Smooth muscle cell (in vitro differentiated cells): Measurements from ENCODE around the gene SCUBE3. TPM values are rescaled to one million over a fixed set of nuclear protein-coding genes. Genes with fewer than 3 reads are reported as not detected.
A peak's percentile ranks its signal among the peaks of the same experiment; 100 is the strongest.

ENCODE experiments used
- DNase-seq: peaks from one replicate; lab custom pipeline; 2025; ENCODE audit not compliant: unreplicated experiment; lab: John Stamatoyannopoulos, UW
- H2AFZ ChIP-seq: fragments of 200-600 bp; sonication (generic); 2 replicates; pipeline ENCODE4 v1.6.0; 2016; ENCODE audit warnings: antibody characterized with exemption, low read depth, mild to moderate bottlenecking
- H3F3A ChIP-seq: fragments of 200-600 bp; sonication (generic); 2 replicates; pipeline ENCODE4 v1.6.0; 2017; ENCODE audit warnings: antibody characterized with exemption, low read depth
- H3K27ac ChIP-seq: fragments of 200-600 bp; sonication (generic); 2 replicates; pipeline ENCODE4 v1.5.1; 2016; ENCODE audit warnings: low read depth, mild to moderate bottlenecking
- H3K27me3 ChIP-seq: fragments of 200-600 bp; sonication (generic); 2 replicates; pipeline ENCODE4 v1.6.1; 2016; ENCODE audit warnings: low read depth, mild to moderate bottlenecking
- H3K36me3 ChIP-seq: fragments of 200-600 bp; sonication (generic); 2 replicates; pipeline ENCODE4 v1.5.1; 2016; ENCODE audit warnings: low read depth
- H3K4me1 ChIP-seq: fragments of 200-600 bp; sonication (generic); 2 replicates; pipeline ENCODE4 v1.5.1; 2016; ENCODE audit warnings: low read depth
- H3K4me2 ChIP-seq: fragments of 200-600 bp; sonication (generic); 2 replicates; pipeline ENCODE4 v1.6.0; 2016; ENCODE audit warnings: mild to moderate bottlenecking
- H3K4me3 ChIP-seq: fragments of 200-600 bp; sonication (generic); 2 replicates; pipeline ENCODE4 v1.5.1; 2016; ENCODE audit warnings: mild to moderate bottlenecking
- H3K79me2 ChIP-seq: fragments of 200-600 bp; sonication (generic); 2 replicates; pipeline ENCODE4 v1.6.0; 2016; ENCODE audit warnings: low read depth, mild to moderate bottlenecking
- H3K9ac ChIP-seq: fragments of 200-600 bp; sonication (generic); 2 replicates; pipeline ENCODE4 v1.6.0; 2016; ENCODE audit warnings: low read depth
- H3K9me3 ChIP-seq: fragments of 200-600 bp; sonication (generic); replicated peaks from 2 replicates; pipeline ENCODE4 v1.5.1; 2016; ENCODE audit warnings: low read depth
- H4K20me1 ChIP-seq: fragments of 200-600 bp; sonication (generic); 2 replicates; pipeline ENCODE4 v1.6.0; 2016; ENCODE audit warnings: low read depth
- WGBS: methylation state at CpG from one replicate; pipeline ENCODE4 v1.1.7; 2016; ENCODE audit warnings: low lambda C conversion rate; 5-methylcytosine and 5-hydroxymethylcytosine counted together
- polyA plus RNA-seq: library from polyadenylated mRNA; unstranded; fragments of >200 nt; fragmentation: Nextera tagmentation; extraction: Ambion mirVana; gene quantifications from 2 replicates; pipeline ENCODE4 v1.2.1, GENCODE V29; 2016
- total RNA-seq: library from RNA; depleted of rRNA; stranded (reverse); fragments of >200 nt; gene quantifications from 2 replicates; pipeline ENCODE4 v1.2.3, GENCODE V29; 2014
- TF ChIP-seq, protein P1 (sequence below): fragments of 200-600 bp; sonication (generic); IDR thresholded peaks from 2 replicates; pipeline ENCODE4 v1.5.1; 2017; ENCODE audit warnings: borderline replicate concordance, mild to moderate bottlenecking, antibody characterized with exemption; ENCODE audit not compliant: insufficient read depth, poor library complexity, severe bottlenecking

SCUBE3 gene
- total and polyA plus RNA-seq, 2 experiments from 2014 or later = 14.6 to 18.0 TPM

DNA sequence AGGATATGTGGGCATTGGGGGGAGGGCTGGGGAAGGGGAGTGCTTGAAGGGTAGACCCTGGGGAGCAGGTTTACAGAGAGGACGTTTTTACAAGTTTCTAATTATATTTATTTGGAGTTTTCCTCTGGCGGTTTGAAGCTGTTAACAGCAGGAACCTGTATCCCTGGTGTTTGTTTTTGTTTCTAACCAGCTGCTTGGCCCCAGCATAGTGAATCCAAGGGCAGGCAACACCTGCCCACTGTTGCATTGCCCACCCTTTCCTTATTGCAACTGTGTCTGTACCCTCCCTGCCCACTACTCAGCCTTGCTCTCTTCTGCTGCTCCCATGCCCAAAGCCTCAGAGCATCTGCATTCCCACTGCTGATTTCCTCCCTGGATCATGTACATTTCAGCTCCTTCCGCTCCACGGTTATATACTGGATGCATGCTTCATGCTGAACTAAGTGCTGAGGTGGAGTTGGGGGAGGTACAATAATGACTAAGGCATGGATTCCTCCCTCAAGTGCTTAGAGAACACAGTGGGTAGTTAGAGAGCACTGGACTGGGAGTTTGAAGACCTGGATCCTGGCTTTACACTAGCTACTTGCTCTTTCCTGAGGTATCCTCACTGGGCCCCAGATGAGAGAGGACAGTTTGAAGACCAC lies 6.0 kb downstream of the SCUBE3 start:
- no peak overlapping the region for H3K9ac ChIP-seq
- H3K27me3 ChIP-seq = no peaks in the 10 kb centered on the region
- peak overlapping the region; percentile 45 for H3K4me2 ChIP-seq
- H3K9me3 ChIP-seq = no peaks in the 10 kb centered on the region
- peaks cover 47% of the 10 kb centered on the region for H4K20me1 ChIP-seq
- TF ChIP-seq, protein P1, sequence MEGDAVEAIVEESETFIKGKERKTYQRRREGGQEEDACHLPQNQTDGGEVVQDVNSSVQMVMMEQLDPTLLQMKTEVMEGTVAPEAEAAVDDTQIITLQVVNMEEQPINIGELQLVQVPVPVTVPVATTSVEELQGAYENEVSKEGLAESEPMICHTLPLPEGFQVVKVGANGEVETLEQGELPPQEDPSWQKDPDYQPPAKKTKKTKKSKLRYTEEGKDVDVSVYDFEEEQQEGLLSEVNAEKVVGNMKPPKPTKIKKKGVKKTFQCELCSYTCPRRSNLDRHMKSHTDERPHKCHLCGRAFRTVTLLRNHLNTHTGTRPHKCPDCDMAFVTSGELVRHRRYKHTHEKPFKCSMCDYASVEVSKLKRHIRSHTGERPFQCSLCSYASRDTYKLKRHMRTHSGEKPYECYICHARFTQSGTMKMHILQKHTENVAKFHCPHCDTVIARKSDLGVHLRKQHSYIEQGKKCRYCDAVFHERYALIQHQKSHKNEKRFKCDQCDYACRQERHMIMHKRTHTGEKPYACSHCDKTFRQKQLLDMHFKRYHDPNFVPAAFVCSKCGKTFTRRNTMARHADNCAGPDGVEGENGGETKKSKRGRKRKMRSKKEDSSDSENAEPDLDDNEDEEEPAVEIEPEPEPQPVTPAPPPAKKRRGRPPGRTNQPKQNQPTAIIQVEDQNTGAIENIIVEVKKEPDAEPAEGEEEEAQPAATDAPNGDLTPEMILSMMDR = no peak
- H3K4me1 ChIP-seq = peaks cover 54% of the 10 kb centered on the region
- H2AFZ ChIP-seq = no peak overlapping the region
- WGBS = 61% methylated on average over 4 of the region's 4 CpGs
- no peak for DNase-seq
- no peak overlapping the region for H3K27ac ChIP-seq
- no peaks in the 10 kb centered on the region for H3K79me2 ChIP-seq
- H3K36me3 ChIP-seq = no peaks in the 10 kb centered on the region
- H3F3A ChIP-seq = peaks cover 20% of the 10 kb centered on the region
- H3K4me3 ChIP-seq = no peak overlapping the region

DNA sequence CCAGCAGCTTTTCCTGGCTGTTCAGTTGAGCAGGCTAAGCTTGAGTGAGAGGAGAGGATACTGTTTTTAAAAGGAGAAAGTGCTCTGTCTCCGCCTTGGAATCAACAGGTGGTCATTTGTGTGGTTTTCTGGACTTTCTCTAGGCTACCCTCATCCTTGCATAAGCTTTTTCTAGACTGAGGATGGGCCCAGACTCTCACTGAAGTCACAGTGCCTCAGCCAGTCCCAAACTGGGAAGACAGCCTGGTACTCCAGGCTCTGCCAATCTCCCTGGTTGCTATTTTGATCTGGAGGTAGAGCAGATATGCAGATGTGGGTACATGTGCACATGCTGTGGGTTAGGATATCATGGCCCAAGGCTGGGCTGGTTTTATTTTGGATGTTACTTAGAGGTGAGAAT lies 7.0 kb downstream of the SCUBE3 start:
- H3K36me3 ChIP-seq = no peaks in the 10 kb centered on the region
- TF ChIP-seq, protein P1 = no peak
- H3K4me3 ChIP-seq = no peak overlapping the region
- no peak overlapping the region for H3K27ac ChIP-seq
- H3K9me3 ChIP-seq = no peaks in the 10 kb centered on the region
- WGBS = 100% methylated on average over 1 of the region's 1 CpG
- no peaks in the 10 kb centered on the region for H3K27me3 ChIP-seq
- no peaks in the 10 kb centered on the region for H3K79me2 ChIP-seq
- peaks cover 45% of the 10 kb centered on the region for H3K4me1 ChIP-seq
- no peak overlapping the region for H3K4me2 ChIP-seq
- peaks cover 52% of the 10 kb centered on the region for H4K20me1 ChIP-seq
- no peak overlapping the region for H2AFZ ChIP-seq
- H3F3A ChIP-seq = peaks cover 11% of the 10 kb centered on the region
- DNase-seq = no peak
- H3K9ac ChIP-seq = no peak overlapping the region

DNA sequence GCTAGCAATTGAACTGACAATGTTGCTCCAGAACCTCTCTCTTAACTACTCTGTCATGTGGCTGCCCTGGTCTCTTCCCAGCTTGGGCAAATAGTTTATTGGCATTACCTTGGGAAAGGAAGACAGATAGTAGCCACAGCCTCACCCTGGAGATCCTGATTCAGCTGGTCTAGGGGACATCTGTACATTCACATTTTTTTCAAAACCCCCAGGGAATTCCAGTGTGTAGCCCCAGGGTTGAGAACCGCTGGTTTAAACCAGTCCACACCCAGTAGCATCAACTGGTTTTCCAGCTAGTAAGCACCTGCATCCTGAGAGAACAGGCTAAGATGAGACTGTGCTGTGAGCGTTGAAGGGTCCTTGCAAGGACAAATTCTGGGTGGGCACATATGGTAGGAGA lies 9.6 kb downstream of the SCUBE3 start:
- H3F3A ChIP-seq = no peaks in the 10 kb centered on the region
- no peak overlapping the region for H3K9ac ChIP-seq
- no peaks in the 10 kb centered on the region for H3K79me2 ChIP-seq
- H3K36me3 ChIP-seq = no peaks in the 10 kb centered on the region
- no peak overlapping the region for H3K4me2 ChIP-seq
- H3K4me3 ChIP-seq = no peak overlapping the region
- H3K27me3 ChIP-seq = no peaks in the 10 kb centered on the region
- H3K9me3 ChIP-seq = no peaks in the 10 kb centered on the region
- no peak overlapping the region for H2AFZ ChIP-seq
- H4K20me1 ChIP-seq = peaks cover 56% of the 10 kb centered on the region
- H3K4me1 ChIP-seq = peaks cover 20% of the 10 kb centered on the region
- no peak for DNase-seq
- TF ChIP-seq, protein P1 = no peak
- H3K27ac ChIP-seq = no peak overlapping the region
- 90% methylated on average over 2 of the region's 2 CpGs for WGBS

DNA sequence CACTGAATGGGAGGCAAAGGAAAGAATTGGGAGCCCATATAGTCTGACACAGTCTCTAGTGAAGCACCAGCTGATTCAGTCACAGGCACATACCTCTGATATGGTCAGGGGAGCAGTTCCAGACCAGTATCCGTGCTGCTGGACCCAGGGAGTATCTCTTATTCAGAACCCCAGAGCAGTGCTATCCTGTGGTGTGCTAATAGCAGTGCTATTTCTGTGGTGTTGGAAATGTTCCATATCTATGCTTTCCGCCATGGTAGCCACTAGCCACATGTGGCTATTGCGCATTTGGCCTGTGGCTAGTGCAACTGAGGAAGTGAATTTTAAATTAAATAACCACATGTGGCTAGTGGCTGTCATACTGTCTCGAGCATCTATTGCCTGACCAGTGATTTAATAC lies 11.0 kb downstream of the SCUBE3 start:
- TF ChIP-seq, protein P1 = no peak
- 94% methylated on average over 4 of the region's 4 CpGs for WGBS
- DNase-seq = no peak
- peaks cover 62% of the 10 kb centered on the region for H4K20me1 ChIP-seq
- H3K27me3 ChIP-seq = no peaks in the 10 kb centered on the region
- H3F3A ChIP-seq = no peaks in the 10 kb centered on the region
- no peaks in the 10 kb centered on the region for H3K36me3 ChIP-seq
- H3K27ac ChIP-seq = no peak overlapping the region
- H3K79me2 ChIP-seq = no peaks in the 10 kb centered on the region
- peaks cover 7% of the 10 kb centered on the region for H3K4me1 ChIP-seq
- no peak overlapping the region for H3K4me2 ChIP-seq
- no peak overlapping the region for H2AFZ ChIP-seq
- no peaks in the 10 kb centered on the region for H3K9me3 ChIP-seq
- H3K9ac ChIP-seq = no peak overlapping the region
- H3K4me3 ChIP-seq = no peak overlapping the region
